ENCODE measurements around the gene MAPK8IP3. TPM values are rescaled to one million over a fixed set of nuclear protein-coding genes. Genes with fewer than 3 reads are reported as not detected.
A peak's percentile ranks its signal among the peaks of the same experiment; 100 is the strongest.

MAPK8IP3 gene
- total and polyA plus RNA-seq, 9 of the 15 experiments (the other 6 are each of a cell fraction or from before 2014, with no cell fraction given) = 0.17 to 58.7 (median 16.7) TPM

DNA sequence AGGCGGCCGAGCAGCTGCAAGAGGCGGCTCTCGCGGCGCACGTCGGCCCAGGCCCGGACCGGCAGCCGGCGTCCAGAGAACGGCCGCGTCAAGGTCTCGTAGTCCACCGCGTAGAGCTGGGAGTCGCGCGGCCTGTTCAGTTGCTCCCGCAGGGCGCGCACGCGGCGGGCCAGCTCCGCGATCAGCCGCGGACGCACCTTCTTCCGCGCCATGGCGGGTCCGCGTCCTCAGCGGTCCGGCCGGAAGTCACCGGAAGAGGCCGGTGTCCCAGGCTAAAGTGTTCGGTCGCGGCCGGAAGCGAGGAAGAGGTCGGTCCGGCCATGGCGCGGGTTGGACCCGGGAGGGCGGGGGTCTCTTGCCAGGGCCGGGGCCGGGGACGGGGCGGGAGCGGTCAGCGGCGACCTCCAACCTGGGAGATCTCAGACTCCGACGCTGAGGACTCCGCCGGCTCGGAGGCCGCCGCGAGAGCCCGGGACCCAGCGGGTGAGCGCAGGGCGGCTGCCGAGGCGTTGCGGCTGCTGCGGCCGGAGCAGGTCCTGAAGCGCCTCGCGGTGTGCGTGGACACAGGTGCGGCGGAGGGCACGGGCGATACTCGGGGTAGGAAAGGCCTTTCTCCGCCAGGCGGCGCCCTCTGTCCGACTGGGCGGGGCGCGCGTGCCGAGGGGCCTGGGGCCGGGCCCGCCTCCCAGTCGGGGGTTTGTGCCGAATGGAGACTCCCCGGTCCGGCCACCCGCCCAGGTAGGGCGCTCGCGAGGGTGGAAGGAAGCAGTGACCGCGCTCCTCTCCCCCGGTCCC, 67.1 kb downstream of the MAPK8IP3 start, which contains the start of gene MRPS34 (continued):
- no peak for TF ChIP-seq MAFG (tag; conservative IDR thresholded peaks at IDR 0.05)
- TF ChIP-seq PRPF4 (IDR thresholded peaks at IDR 0.05; ENCODE audit: insufficient read depth, low read depth, low read length, poor library complexity, severe bottlenecking) = peak; percentile 79
- TF ChIP-seq, protein P1, sequence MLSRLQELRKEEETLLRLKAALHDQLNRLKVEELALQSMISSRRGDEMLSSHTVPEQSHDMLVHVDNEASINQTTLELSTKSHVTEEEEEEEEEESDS (CRISPR knock-in tag; IDR thresholded peaks at IDR 0.05) = no peak
- 0 out of 2 replicates have a peak, but pooled peaks have one; percentile 16 for TF ChIP-seq MBD2 (IDR thresholded peaks at IDR 0.05; ENCODE audit: borderline replicate concordance, low read depth)
- TF ChIP-seq, protein P2, sequence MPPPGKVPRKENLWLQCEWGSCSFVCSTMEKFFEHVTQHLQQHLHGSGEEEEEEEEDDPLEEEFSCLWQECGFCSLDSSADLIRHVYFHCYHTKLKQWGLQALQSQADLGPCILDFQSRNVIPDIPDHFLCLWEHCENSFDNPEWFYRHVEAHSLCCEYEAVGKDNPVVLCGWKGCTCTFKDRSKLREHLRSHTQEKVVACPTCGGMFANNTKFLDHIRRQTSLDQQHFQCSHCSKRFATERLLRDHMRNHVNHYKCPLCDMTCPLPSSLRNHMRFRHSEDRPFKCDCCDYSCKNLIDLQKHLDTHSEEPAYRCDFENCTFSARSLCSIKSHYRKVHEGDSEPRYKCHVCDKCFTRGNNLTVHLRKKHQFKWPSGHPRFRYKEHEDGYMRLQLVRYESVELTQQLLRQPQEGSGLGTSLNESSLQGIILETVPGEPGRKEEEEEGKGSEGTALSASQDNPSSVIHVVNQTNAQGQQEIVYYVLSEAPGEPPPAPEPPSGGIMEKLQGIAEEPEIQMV (tag; conservative IDR thresholded peaks at IDR 0.05; ENCODE audit: low read depth) = peak; percentile 81
- TF ChIP-seq POLR2H (tag; IDR thresholded peaks at IDR 0.05; ENCODE audit: low read depth) = peak; percentile 19; the same call in 1 of the 2 replicates
- TF ChIP-seq KLF1 (tag; IDR thresholded peaks at IDR 0.05) = no peak
- TF ChIP-seq JUND (IDR thresholded peaks at IDR 0.05; ENCODE audit: borderline replicate concordance, low read depth, low read length) = peak; percentile 61
- TF ChIP-seq JUND (tag; IDR thresholded peaks at IDR 0.05; ENCODE audit: borderline replicate concordance, low read depth, low read length) = peak; percentile 15; the same call in 1 of the 3 replicates
- no peak for TF ChIP-seq HNRNPUL1 (IDR thresholded peaks at IDR 0.05; ENCODE audit: low read length)
- no peak for TF ChIP-seq CCAR2 (IDR thresholded peaks at IDR 0.05; ENCODE audit: low read depth, low read length)
- no peak for TF ChIP-seq MAFK (IDR thresholded peaks at IDR 0.05; ENCODE audit: low read length)
- TF ChIP-seq, protein P3, sequence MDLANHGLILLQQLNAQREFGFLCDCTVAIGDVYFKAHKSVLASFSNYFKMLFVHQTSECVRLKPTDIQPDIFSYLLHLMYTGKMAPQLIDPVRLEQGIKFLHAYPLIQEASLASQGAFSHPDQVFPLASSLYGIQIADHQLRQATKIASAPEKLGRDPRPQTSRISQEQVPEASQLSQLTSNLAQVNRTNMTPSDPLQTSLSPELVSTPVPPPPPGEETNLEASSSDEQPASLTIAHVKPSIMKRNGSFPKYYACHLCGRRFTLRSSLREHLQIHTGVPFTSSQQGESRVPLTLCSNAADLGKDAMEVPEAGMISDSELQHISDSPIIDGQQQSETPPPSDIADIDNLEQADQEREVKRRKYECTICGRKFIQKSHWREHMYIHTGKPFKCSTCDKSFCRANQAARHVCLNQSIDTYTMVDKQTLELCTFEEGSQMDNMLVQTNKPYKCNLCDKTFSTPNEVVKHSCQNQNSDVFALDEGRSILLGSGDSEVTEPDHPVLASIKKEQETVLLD (IDR thresholded peaks at IDR 0.05) = no peak
- TF ChIP-seq ERF (CRISPR knock-in tag; IDR thresholded peaks at IDR 0.05) = peak; percentile 77; the same call in 1 of the 2 replicates
- TF ChIP-seq, protein P4, sequence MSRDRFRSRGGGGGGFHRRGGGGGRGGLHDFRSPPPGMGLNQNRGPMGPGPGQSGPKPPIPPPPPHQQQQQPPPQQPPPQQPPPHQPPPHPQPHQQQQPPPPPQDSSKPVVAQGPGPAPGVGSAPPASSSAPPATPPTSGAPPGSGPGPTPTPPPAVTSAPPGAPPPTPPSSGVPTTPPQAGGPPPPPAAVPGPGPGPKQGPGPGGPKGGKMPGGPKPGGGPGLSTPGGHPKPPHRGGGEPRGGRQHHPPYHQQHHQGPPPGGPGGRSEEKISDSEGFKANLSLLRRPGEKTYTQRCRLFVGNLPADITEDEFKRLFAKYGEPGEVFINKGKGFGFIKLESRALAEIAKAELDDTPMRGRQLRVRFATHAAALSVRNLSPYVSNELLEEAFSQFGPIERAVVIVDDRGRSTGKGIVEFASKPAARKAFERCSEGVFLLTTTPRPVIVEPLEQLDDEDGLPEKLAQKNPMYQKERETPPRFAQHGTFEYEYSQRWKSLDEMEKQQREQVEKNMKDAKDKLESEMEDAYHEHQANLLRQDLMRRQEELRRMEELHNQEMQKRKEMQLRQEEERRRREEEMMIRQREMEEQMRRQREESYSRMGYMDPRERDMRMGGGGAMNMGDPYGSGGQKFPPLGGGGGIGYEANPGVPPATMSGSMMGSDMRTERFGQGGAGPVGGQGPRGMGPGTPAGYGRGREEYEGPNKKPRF (IDR thresholded peaks at IDR 0.05; ENCODE audit: low read depth, low read length) = no peak
- TF ChIP-seq ZC3H4 (CRISPR knock-in tag; IDR thresholded peaks at IDR 0.05; ENCODE audit: borderline replicate concordance) = no peak
- peak; percentile 9; the same call in 1 of the 2 replicates for TF ChIP-seq NR2F6 (CRISPR knock-in tag; IDR thresholded peaks at IDR 0.05)
- TF ChIP-seq SMARCB1 (IDR thresholded peaks at IDR 0.05; ENCODE audit: insufficient read length, low read depth) = no peak
